HG02571 (cell line): Measurements from ENCODE around the gene MANEAL.

Experiments used
- ATAC-seq: cut with Tn5 transposase; IDR thresholded peaks from one replicate; pipeline ENCODE4 v1.9.1; 2021; ENCODE audit warnings: mild to moderate bottlenecking, moderate library complexity; ENCODE audit not compliant: unreplicated experiment

MANEAL gene

DNA sequence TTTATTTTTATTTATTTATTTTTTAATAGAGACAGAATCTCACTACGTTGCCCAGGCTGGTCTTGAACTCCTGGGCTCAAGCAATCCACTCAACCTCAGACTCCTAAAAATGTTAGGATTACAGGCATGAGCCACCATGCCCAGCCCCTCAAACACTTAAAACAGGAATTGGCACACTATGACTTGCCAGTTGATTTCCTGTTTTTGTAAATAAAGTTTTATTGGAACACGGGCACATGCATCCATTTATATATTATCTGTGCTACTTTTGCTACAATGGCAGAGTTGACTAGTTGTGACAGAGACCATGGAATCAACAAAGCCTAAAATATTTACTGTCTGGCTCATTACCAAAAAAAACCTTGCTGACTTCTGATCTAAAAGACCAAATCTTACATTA lies 30.4 kb downstream of the MANEAL start:
- ATAC-seq: no peak

DNA sequence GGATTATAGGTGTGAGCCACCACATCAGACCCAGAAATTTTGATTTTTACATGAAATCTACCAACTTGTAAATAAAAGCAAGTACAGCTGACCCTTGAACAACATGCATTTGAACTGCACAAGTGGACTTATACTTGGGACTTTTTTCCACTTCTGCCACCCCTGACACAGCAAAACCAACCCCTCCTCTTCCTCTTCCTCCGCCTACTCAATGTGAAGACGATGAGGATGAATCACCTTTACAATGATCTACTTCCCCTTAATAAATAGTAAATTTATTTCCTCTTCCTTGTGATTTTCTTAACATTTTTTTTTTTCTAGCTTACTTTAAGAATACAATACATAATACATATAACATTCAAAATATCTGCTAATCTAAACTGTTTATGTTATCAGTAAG lies 31.9 kb downstream of the MANEAL start:
- ATAC-seq: no peak

GRCh38 chr1:37828410-37829074 lies 34.9 kb downstream of the MANEAL start:
- ATAC-seq: no peak

DNA sequence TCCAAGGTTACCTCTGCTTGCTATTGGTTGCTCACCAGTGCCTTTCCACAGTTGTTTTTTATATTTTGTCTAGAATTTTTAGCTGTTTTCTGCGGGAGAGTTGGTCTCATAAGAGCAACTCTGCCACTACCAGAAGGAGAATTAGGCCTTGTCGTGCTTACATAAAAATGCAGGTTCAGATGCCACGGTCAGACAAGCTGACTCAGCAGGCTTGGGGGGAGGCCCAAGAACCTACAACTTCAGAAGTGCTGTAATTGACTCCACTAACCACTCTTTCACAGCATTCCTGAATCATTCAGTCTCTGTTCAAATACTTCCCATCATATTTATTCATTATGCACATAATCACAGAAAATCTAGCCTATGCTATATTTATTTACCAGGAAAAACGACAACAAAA lies 37.5 kb downstream of the MANEAL start:
- no peak for ATAC-seq

- no peak for ATAC-seq
Measured at GRCh38 chr1:37831809-37832208, 38.2 kb downstream of the MANEAL start.

DNA sequence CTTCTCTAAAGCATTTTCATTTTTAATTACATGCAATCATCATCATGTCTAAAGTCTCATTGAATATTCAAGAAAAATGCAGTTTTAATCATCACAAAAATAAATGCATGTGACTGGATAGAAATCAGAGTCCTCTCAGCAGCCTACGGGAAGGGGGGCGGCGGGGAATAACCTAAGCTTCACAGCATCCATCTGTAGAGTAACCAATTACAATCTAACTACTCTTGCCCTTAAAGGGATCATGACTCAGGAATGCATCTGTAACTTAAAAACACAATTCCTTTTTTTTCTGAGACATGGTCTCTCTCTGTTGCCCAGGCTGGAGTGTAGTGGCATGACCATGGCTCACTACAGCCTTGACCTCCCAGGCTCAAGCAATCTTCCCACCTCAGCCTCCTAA lies 43.1 kb downstream of the MANEAL start:
- no peak for ATAC-seq

DNA sequence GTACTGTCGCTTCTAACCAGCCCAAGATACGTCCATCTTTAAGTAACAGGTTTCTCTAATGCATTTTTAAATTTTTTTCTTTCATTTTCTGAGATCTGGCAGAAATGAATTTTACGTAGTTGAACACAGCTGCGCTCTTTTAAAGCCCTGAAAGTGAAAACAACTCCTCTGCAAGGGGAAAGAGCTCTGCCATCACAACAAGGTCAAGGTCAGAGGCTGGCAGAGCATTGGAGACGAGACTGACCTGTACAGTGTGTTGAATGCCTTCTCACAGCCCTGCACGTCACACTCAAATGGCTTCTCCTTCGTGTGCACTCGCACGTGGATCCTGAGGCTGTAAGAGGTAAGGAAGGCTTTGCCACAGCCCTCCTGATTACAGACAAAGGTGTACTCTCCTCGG lies 46.0 kb downstream of the MANEAL start:
- ATAC-seq: no peak

DNA sequence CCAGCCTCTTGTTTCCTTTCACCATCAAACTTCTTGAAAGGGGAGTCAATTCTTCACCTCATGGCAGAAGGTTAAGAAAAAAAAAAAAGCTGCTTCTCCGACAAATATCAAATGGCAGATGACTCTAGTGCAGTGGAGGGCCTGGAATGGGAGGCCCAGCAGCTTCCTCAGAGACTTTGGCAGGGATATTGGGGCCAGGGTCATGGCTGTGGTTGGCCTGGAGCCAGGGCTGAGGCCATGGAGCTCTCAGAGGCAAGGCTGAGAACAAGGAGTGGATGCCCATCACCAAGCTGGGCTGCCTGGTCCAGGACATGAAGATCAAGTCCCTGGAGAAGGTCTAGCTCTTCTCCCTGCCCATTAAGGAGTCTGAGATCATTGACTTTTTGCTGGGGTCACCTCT lies 47.1 kb downstream of the MANEAL start:
- no peak for ATAC-seq

DNA sequence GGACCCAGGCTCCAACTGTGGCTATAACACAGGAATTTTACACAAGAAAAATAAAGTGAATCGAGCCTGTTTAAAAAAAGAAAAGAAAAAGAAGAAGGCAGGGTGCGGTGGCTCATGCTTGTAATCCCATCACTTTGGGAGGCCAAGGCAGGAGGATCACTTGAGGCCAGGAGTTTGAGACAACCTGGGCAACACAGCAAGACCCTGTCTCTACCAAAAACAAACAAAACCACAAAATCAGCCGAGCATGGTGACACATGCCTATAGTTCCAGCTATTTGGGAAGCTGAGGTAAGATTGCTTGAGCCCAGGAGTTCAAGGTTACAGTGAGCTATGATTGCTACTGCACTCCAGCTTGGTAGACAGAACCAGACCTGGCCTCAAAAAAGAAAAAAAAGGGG lies 48.0 kb downstream of the MANEAL start:
- no peak for ATAC-seq

- no peak for ATAC-seq
Measured at GRCh38 chr1:37844536-37844935, 50.9 kb downstream of the MANEAL start.

GRCh38 chr1:37845049-37845646 lies 51.5 kb downstream of the MANEAL start:
- no peak for ATAC-seq

DNA sequence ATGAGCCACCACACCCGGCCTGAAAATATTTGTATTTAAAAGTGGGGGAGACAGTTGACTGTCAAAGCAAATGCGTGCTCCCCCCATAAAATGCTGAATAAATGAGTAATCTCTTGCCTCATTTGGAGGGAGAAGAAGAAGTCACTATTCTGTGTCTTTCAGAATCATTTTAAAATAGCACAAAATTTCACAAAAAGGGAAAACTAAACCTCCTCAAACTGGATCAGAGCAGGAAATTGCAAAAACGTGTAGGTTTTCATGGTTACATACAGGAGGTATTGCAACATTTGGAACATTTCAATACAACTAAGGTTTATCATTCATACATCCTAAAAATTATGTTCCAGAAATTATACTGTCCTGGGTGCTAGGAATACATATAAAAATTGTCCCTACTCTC lies 52.1 kb downstream of the MANEAL start:
- no peak for ATAC-seq

DNA sequence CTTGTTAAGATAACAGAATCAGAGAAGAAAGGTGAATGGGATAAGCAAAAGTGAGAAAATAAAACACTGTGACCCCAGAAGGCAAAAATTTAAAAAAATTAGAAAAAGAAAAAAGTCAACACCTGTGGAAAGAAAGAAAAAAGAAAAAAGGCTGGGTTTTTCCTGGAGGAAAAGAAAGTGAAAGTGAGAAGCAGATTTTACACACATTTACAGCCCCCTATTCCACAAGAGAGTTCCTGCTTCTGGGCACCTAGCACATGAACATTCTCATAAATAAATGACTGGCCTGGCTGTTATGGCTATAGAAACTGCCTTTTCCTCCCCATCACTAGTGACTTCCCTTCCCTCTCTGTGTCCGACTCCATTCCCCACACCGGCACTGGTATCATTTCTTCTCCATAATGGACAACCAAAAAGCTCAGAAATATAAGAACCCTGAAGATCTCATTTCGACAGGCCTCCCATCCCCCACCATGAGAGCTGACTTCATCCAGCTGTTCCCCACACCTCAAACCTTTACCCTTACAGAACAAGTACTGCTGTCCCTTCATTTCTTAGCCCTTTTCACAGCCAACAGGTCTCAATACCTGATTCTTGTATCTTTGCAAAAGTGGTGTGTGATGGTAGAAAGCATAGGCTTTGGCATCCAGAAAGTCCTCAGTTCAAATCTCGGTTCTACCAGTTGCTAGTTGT lies 53.1 kb downstream of the MANEAL start:
- ATAC-seq: no peak

GRCh38 chr1:37849480-37849879 lies 55.8 kb downstream of the MANEAL start:
- no peak for ATAC-seq

GRCh38 chr1:37850352-37850955 lies 56.8 kb downstream of the MANEAL start:
- ATAC-seq: no peak
